HCT116 (cell line): ENCODE measurements around the gene PCSK6. TPM values are rescaled to one million over a fixed set of nuclear protein-coding genes. Genes with fewer than 3 reads are reported as not detected.

Experiments
- ATAC-seq: fragments of 200-7000 bp; cut with Tn5 transposase; 2 replicates; pipeline ENCODE4 v1.9.1; 2020; ENCODE audit warnings: mild to moderate bottlenecking, moderate library complexity
- BruUV-seq: library from RNA; stranded (reverse); fragments of 400-500 nt; replicated peaks from 2 replicates; lab custom pipeline; 2021; lab: Mats Ljungman, UMichigan
- CTCF ChIA-PET: fragments of 300-600 bp; sonication (Branson Sonifier 250); formaldehyde crosslinking; loops from one replicate; lab custom pipeline; 2021; ENCODE audit warnings: antibody characterized with exemption; lab: Charles Lee
- POLR2A ChIA-PET: fragments of 300-600, 350-600 bp; sonication (Branson Sonifier 250); formaldehyde crosslinking; loops from one replicate; lab custom pipeline; 2021; ENCODE audit warnings: antibody characterized with exemption; lab: Charles Lee
- RAD21 ChIA-PET, 2 experiments: fragments of 300-600 bp; sonication (Branson Sonifier 250); formaldehyde crosslinking; loops; one replicate each; lab custom pipeline; 2023; ENCODE audit warnings: low total read pairs in 2 of 2; ENCODE audit not compliant: uncharacterized antibody in 2 of 2, unreplicated experiment in 2 of 2, low non-redundant PET in 1 of 2; lab: Charles Lee
- DNase-seq: peaks from one replicate; pipeline ENCODE4 v3.0.0-alpha.2; 2010; ENCODE audit warnings: low read depth, low spot score
- H2AFZ ChIP-seq: fragments of 200-600 bp; shearing (Covaris generic), sonication (generic); 2 replicates; pipeline ENCODE4 v1.6.1; 2017; ENCODE audit warnings: low read depth, mixed run types, mixed read lengths, antibody characterized with exemption, low read length; ENCODE audit not compliant: poor library complexity, severe bottlenecking
- H3K27ac ChIP-seq: 2 replicates; pipeline ENCODE4 v1.5.1; 2012; ENCODE audit warnings: low read depth, low read length
- H3K27me3 ChIP-seq: fragments of 200-600 bp; sonication (generic); 2 replicates; pipeline ENCODE4 v1.6.1; 2016; ENCODE audit warnings: mixed run types, low read length, mixed read lengths; ENCODE audit not compliant: insufficient read depth
- H3K36me3 ChIP-seq, 2 experiments: fragments of 200-500 bp in 1 of 2; fragments of 200-600 bp in 1 of 2; sonication (Bioruptor generic) in 1 of 2; sonication (generic) in 1 of 2; 2 replicates each; pipeline versions ENCODE4 v1.5.1 to v1.6.1; 2014 to 2016; ENCODE audit warnings: low read length in 2 of 2, inconsistent platforms in 1 of 2, mixed read lengths in 1 of 2, mixed run types in 1 of 2; ENCODE audit not compliant: insufficient read depth in 2 of 2, control insufficient read depth in 1 of 2
- H3K4me1 ChIP-seq, 2 experiments: fragments of 200-600 bp in 1 of 2; sonication (generic) in 1 of 2; 2 replicates each; pipeline versions ENCODE4 v1.5.1 to v1.6.1; 2012 to 2017; ENCODE audit warnings: low read length in 2 of 2, inconsistent platforms in 1 of 2, mild to moderate bottlenecking in 1 of 2, mixed read lengths in 1 of 2, mixed run types in 1 of 2, moderate library complexity in 1 of 2; ENCODE audit not compliant: insufficient read depth in 2 of 2, control insufficient read depth in 1 of 2
- H3K4me2 ChIP-seq: fragments of 200-600 bp; sonication (generic); 2 replicates; pipeline ENCODE4 v1.6.1; 2017; ENCODE audit warnings: mixed run types, low read length, mixed read lengths
- H3K4me3 ChIP-seq, 2 experiments: fragments of 200-600 bp in 1 of 2; sonication (generic) in 1 of 2; replicated peaks in 1 of 2; 2 replicates each; pipeline ENCODE4 v1.5.1; 2011 to 2016; ENCODE audit warnings: low read length in 2 of 2, control low read depth in 1 of 2, low read depth in 1 of 2, mild to moderate bottlenecking in 1 of 2, mixed read lengths in 1 of 2, mixed run types in 1 of 2
- H3K79me2 ChIP-seq: fragments of 200-600 bp; sonication (generic); 2 replicates; pipeline ENCODE4 v1.6.1; 2017; ENCODE audit warnings: mild to moderate bottlenecking, mixed run types, low read length, moderate library complexity, mixed read lengths; ENCODE audit not compliant: insufficient read depth
- H3K9ac ChIP-seq: fragments of 200-600 bp; sonication (generic); 2 replicates; pipeline ENCODE4 v1.6.1; 2016; ENCODE audit warnings: low read length, mixed read lengths
- H3K9me2 ChIP-seq: fragments of 200-600 bp; sonication (generic), shearing (Covaris generic); 2 replicates; pipeline ENCODE4 v1.6.1; 2017; ENCODE audit warnings: mixed run types, mild to moderate bottlenecking, moderate library complexity; ENCODE audit not compliant: insufficient read depth
- H3K9me3 ChIP-seq, 2 experiments: fragments of 200-500 bp in 1 of 2; fragments of 200-600 bp in 1 of 2; sonication (Bioruptor generic) in 1 of 2; sonication (generic) in 1 of 2; 2 replicates each; pipeline ENCODE4 v1.6.1; 2014 to 2017; ENCODE audit warnings: low read length in 2 of 2, mixed read lengths in 2 of 2, inconsistent platforms in 1 of 2, low read depth in 1 of 2, mild to moderate bottlenecking in 1 of 2, mixed run types in 1 of 2, moderate library complexity in 1 of 2; ENCODE audit not compliant: control insufficient read depth in 1 of 2, insufficient read depth in 1 of 2
- H4K20me1 ChIP-seq: fragments of 200-600 bp; sonication (generic), shearing (Covaris generic); 2 replicates; pipeline ENCODE4 v1.6.1; 2017; ENCODE audit warnings: mixed run types, mild to moderate bottlenecking, moderate library complexity; ENCODE audit not compliant: insufficient read depth
- ELF1 ChIP-seq: IDR thresholded peaks from 2 replicates; pipeline ENCODE4 v1.6.1; 2012; ENCODE audit warnings: low read depth, borderline replicate concordance
- EZH2 ChIP-seq: fragments of 200-600 bp; sonication (generic); IDR thresholded peaks from 2 replicates; pipeline ENCODE4 v1.6.1; 2017; ENCODE audit warnings: antibody characterized with exemption, mixed run types
- POLR2A ChIP-seq: IDR thresholded peaks from 2 replicates; pipeline ENCODE4 v1.7.0; 2011; ENCODE audit warnings: borderline replicate concordance; ENCODE audit not compliant: insufficient read depth, insufficient read length; ENCODE audit errors: extremely low read depth
- SIN3A ChIP-seq: IDR thresholded peaks from 2 replicates; pipeline ENCODE4 v1.6.1; 2012; ENCODE audit warnings: low read depth
- SP1 ChIP-seq: IDR thresholded peaks from 2 replicates; pipeline ENCODE4 v1.6.1; 2012; ENCODE audit warnings: low read depth
- ZFX ChIP-seq: fragments of 450-650 bp; IDR thresholded peaks from 2 replicates; pipeline ENCODE4 v1.6.1; 2017
- intact Hi-C: fragments of 100-400 bp; cut with micrococcal nuclease; formaldehyde crosslinking; loops from 2 replicates; pipeline ENCODE4 v1.10.0; 2022
- total RNA-seq: library from RNA; stranded (reverse); gene quantifications from one replicate; pipeline ENCODE4 v1.2.1, GENCODE V29; 2021; ENCODE audit not compliant: unreplicated experiment
- TF ChIP-seq, protein P1 (sequence below), 3 experiments: fragments of 200-600 bp in 1 of 3; sonication (generic) in 1 of 3; IDR thresholded peaks in 2 of 3; conservative IDR thresholded peaks in 1 of 3; 2 replicates each; pipeline ENCODE4 v1.5.1; 2012 to 2017; ENCODE audit warnings: low read depth in 2 of 3, low read length in 2 of 3, antibody characterized with exemption in 1 of 3, borderline replicate concordance in 1 of 3, control low read depth in 1 of 3, mild to moderate bottlenecking in 1 of 3, mixed read lengths in 1 of 3, mixed run types in 1 of 3, moderate library complexity in 1 of 3; ENCODE audit not compliant: insufficient read depth in 1 of 3
- TF ChIP-seq, protein P2 (sequence below): IDR thresholded peaks from 2 replicates; pipeline ENCODE4 v1.6.1; 2012

PCSK6 gene
- total RNA-seq, 1 experiment from 2014 or later: 13.5 TPM

DNA sequence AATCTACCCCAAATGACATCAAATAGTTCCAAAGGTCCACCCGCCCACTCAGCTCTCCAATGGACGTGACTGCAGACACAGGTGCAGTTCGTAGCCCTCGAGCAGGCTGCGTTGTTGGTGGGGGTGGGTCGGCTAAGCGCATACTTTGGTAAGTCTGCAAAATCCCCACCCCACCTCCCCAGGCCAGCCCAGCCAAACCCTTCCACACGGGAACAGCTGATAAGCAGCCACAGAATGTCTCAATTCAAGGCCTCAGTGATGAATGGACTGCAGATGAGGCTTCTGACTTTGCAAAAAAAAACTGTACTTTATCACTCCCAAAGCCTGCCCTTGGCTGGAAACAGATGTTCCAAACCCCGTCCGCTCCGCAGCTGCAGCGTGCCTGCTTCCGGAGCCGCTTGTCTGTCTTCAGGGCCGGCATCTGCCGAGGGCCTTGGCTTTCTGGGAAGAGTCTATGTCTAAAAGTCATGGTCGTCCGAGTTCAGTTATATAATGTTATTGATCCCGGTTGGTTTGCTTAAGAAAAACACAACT lies 38.2 kb downstream of the PCSK6 start:
- no peaks in the 10 kb centered on the region for H3K36me3 ChIP-seq
- H3K9me3 ChIP-seq: no peaks in the 10 kb centered on the region
- TF ChIP-seq EZH2 (no peak), SIN3A (no peak), ELF1 (no peak), POLR2A (no peak), ZFX (no peak), SP1 (no peak)
- TF ChIP-seq, protein P1, sequence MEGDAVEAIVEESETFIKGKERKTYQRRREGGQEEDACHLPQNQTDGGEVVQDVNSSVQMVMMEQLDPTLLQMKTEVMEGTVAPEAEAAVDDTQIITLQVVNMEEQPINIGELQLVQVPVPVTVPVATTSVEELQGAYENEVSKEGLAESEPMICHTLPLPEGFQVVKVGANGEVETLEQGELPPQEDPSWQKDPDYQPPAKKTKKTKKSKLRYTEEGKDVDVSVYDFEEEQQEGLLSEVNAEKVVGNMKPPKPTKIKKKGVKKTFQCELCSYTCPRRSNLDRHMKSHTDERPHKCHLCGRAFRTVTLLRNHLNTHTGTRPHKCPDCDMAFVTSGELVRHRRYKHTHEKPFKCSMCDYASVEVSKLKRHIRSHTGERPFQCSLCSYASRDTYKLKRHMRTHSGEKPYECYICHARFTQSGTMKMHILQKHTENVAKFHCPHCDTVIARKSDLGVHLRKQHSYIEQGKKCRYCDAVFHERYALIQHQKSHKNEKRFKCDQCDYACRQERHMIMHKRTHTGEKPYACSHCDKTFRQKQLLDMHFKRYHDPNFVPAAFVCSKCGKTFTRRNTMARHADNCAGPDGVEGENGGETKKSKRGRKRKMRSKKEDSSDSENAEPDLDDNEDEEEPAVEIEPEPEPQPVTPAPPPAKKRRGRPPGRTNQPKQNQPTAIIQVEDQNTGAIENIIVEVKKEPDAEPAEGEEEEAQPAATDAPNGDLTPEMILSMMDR (IDR thresholded peaks at IDR 0.05 in 2 of 3, conservative IDR thresholded peaks at IDR 0.05 in 1 of 3; ENCODE audit: borderline replicate concordance in 1 of 3, insufficient read depth in 1 of 3, low read depth in 2 of 3, low read length in 2 of 3): no peak
- TF ChIP-seq, protein P2, sequence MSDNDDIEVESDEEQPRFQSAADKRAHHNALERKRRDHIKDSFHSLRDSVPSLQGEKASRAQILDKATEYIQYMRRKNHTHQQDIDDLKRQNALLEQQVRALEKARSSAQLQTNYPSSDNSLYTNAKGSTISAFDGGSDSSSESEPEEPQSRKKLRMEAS: no peak
- DNase-seq: no peak
- ChIA-PET CTCF (no interaction called here), RAD21 (no interaction called here), POLR2A (no interaction called here)
- intact Hi-C loops: no loop called here
- no peak for ATAC-seq
- no peaks in the 10 kb centered on the region for H3K27me3 ChIP-seq
- H3K79me2 ChIP-seq: no peaks in the 10 kb centered on the region
- H3K27ac ChIP-seq: no peak overlapping the region
- no peaks in the 10 kb centered on the region for H3K9me2 ChIP-seq
- no peak overlapping the region for H3K9ac ChIP-seq
- H4K20me1 ChIP-seq: no peaks in the 10 kb centered on the region
- no TSS peak for BruUV-seq
- H2AFZ ChIP-seq: no peak overlapping the region
- no peak overlapping the region for H3K4me2 ChIP-seq
- H3K4me1 ChIP-seq: peaks cover 0 to 8% of the 10 kb centered on the region in 2 experiments; a peak in 1 of 4 replicates
- H3K4me3 ChIP-seq: no peak overlapping the region
